GM19324 (cell line): Measurements from ENCODE around the gene ROBO1.

Experiments used
- ATAC-seq: cut with Tn5 transposase; IDR thresholded peaks from one replicate; pipeline ENCODE4 v1.9.1; 2021; ENCODE audit warnings: mild to moderate bottlenecking, moderate library complexity; ENCODE audit not compliant: unreplicated experiment, low FRiP score

Gene ROBO1

GRCh38 chr3:78957456-78957855, 810.3 kb downstream of the ROBO1 start:
- no peak for ATAC-seq

- no peak for ATAC-seq
These were observed 816.4 kb downstream of the ROBO1 start for GRCh38 chr3:78951342-78951945.

- no peak for ATAC-seq
These were observed 826.2 kb downstream of the ROBO1 start for GRCh38 chr3:78941587-78941986.

- no peak for ATAC-seq
These were observed 827.2 kb downstream of the ROBO1 start for GRCh38 chr3:78940626-78941025.

GRCh38 chr3:78940128-78940527, 827.7 kb downstream of the ROBO1 start:
- ATAC-seq, result no peak

- no peak for ATAC-seq
These were observed 830.3 kb downstream of the ROBO1 start for GRCh38 chr3:78937475-78937874.

GRCh38 chr3:78927759-78928158, 840.0 kb downstream of the ROBO1 start:
- no peak for ATAC-seq

- ATAC-seq, result no peak
These were observed 841.3 kb downstream of the ROBO1 start for GRCh38 chr3:78926523-78926922.

GRCh38 chr3:78924711-78925110, 843.1 kb downstream of the ROBO1 start:
- ATAC-seq, result no peak

DNA sequence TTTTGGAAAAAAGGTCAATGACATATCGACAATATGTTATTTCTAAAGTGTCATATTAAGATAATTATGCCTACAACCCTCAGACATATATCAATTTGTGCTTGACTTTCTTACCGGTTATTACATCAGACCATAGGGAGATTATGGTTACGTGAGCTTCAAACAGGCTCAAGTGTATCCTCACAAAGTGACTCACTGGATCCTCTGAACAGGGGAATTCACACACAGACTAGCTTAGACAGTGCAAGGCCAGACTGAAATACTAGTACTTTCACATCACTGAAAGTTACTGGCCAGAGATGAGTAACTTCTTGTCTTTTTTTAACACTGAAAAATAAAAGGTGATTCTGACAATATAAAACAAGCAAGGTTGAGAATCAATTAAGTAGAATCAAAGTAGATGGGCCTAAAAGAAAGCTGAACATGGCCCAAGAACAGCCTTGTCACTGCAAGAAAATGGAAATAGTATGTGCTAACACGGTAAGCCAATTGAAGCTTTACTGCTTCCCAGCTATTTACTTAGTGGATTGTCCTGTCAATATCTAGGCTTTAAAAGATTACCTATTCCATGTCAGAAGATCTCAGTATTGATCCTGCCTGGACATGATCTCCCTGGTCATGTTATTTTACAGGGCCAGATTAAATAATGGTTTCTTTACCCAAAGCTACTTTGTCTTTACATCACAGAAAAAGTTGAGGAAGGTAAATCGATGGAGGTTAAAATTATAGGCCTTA, 848.6 kb downstream of the ROBO1 start:
- no peak for ATAC-seq

DNA sequence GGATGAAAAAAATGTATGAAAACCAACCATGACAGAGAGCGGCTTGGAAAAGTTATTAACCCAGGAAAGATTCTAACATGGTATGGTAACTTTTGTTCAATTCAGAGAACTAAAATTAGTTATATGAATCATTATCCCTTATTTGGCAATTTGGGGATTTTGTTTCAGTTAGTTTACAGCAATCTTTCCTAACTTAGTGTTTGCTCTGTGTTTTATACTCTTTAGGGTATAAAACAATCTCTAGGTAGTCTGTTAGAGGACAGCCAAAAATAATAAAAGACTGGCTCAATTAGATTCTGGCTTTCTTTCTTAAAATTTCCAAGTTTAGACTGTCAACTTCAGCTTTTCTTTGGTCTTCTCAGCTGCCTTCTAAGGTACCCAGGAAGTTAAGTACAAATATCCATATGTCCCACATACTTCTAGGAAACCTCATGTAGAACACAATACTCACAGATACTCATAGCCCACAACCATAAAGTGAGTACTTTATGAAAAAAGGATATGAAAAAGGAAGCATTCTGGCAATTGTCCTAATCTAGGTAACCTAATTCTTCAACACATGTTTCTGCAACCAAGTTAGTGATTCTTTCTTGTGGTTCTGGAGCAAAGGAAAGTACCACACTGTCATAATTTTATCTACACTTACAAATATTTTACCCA, 849.3 kb downstream of the ROBO1 start:
- no peak for ATAC-seq

DNA sequence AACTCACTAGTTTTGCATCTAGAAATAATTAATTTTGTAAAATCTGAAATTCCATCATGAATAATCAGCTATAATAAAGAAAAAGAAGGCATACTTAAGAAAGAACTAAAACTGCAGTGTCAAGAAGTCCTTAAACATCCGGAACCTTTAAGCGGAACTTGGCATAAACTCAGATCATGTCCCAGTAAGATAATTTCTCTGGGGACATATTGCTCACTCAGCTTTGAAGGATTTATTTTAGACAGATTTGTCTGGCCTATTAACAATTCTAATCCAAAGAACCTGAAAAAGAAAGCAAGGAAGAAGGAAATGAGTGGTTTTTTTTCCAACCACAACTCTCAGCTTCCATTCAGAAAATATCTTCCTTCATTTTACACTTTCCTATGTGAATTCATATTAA, 850.3 kb downstream of the ROBO1 start:
- ATAC-seq, result no peak

DNA sequence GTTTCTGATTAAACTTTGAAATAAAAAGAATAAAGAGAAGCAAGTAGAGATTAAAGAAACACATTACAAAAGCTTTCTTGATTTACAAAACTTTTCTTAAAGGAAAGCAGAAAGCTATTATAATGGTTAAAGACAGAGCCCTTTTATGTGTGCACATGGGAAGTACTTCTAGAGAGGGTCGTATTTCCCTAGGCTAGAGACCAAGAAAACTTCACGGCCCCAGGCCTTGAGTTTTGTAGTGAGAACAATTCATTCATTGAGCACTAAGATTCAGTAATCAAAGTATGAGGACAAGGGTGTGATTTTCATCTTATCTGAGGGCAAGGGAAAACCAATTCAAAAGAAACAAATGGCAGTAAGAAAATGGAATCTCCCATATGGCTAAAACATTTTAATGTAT, 854.1 kb downstream of the ROBO1 start:
- no peak for ATAC-seq

- ATAC-seq, result no peak
These were observed 855.1 kb downstream of the ROBO1 start for GRCh38 chr3:78912687-78913086.

DNA sequence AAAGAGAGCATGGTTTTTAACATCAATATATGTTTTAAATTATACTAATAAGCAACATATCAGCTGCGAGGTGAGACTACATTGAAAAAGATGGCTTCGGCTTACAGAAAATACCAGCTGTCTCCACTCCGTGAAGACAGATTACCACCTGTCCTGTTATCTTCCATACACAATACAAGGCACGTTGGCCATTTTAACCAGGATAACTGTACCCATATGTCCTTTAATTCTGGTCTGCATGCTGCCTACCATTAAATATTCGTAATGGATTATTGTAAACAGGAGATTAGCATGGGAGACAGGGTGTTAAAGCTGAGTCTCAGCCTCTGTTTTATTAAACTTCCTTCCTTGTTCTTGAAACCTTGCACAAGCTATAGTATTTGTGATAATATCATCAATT, 855.5 kb downstream of the ROBO1 start:
- no peak for ATAC-seq

DNA sequence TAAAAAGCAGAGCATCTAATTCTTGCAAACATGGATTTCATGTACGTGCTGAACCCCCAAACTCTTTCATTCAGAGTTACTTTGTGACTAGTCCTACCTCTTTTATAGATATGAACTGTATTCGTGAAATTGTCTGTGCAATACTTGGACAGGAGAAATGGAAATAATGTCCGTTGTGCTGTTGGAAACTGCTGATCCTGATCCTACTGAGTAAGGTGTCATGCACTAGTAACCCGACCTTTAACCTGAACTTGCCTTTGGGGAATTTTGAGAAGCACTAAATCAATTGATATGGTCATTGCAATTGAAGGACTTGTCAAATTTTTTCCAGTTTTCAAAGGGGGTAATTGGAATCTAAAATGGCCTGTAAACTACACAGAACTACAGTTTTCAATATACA, 856.4 kb downstream of the ROBO1 start:
- no peak for ATAC-seq

DNA sequence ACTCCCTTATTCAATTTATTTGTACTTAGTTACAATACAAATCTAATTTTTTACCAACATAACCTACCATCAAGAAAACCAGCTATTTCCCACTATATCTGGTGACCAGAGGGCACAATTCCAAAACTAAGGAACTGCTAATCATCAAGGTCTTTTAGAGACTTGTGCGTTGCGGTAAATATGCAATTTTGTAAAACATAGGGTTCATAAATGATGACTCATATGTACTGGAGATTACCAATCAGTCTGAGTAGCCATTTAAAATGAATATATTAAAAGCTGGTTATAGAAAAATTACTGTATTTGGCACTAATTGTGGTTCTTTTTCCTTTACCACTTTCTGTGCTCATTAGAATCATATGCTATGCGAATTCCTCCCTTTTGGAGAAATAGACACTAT, 859.6 kb downstream of the ROBO1 start:
- no peak for ATAC-seq

DNA sequence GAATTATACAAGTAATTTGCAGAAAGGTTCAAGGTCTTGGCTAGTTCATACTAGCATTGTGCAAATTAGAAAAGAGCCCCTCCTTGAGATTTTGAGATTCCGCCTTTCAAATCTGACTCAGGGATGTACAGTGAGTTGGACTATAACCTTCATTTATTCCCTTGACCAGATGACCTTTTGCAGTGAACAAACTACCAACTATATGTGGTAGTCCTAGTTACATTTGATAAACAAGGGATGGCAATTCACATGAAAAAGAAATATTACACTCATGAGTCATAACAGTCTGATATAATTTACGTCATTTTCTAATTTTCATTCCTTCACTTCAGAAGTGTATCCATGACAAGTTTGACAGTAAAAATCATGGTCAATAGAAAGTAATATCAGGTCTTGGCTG, 860.4 kb downstream of the ROBO1 start:
- ATAC-seq, result no peak

GRCh38 chr3:78906930-78907329, 860.9 kb downstream of the ROBO1 start:
- ATAC-seq, result no peak

DNA sequence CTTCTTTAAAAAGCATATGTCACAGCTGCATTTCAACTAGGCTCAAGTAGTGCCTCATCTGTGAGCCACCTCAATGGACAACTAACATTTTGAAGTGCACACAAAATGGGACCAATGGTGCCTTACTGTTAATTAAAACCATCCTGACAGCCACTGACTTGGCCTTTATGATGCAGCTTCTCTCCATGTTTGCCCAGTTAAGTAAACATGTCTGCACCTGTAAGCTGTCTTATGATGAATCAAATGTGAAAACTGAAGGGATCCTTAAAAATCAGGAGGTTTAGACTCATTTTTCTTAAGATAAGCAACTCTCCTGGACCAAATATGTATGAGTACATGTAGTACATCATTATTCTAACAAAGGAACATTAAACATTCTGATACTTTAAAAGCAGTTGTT, 861.6 kb downstream of the ROBO1 start:
- no peak for ATAC-seq

DNA sequence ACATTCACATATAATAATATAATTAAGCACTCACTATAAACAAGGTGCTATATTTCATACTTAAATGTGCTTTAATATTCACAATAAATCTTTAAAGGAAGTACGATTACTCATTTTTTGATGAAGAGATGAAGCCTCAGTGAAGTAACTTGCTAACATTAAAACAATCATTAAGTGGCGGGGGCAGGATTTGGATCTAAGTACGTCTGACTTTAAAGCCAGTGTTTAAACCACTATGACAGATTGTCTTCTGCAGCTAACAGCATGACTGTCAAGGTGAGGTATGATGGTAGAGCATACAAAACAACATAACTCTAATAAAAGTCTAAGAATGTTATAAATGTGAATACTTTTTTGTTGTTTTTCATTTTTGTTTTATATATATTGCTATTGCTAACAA, 862.1 kb downstream of the ROBO1 start:
- ATAC-seq, result no peak

GRCh38 chr3:78901544-78901943, 866.3 kb downstream of the ROBO1 start:
- ATAC-seq, result no peak
